Dermis blood vessel endothelial cell (primary cell): ENCODE data around the gene DHRSX. TPM values are rescaled to one million over a fixed set of nuclear protein-coding genes. Genes with fewer than 3 reads are reported as not detected.
"Not testable (repeated sequence)": the region's sequence is repeated elsewhere in the genome, so short reads cannot be mapped to it uniquely, and the experiment has no call there.

Source experiments
- DNase-seq: peaks from one replicate; pipeline ENCODE4 v3.0.0; 2010
- total RNA-seq: library from RNA; depleted of rRNA; stranded (reverse); fragments of >200 nt; gene quantifications from 2 replicates; pipeline ENCODE4 v1.2.3, GENCODE V29; 2014

The DHRSX gene
- total RNA-seq, 1 donor from 2014 or later, result 25.2 TPM

DNA sequence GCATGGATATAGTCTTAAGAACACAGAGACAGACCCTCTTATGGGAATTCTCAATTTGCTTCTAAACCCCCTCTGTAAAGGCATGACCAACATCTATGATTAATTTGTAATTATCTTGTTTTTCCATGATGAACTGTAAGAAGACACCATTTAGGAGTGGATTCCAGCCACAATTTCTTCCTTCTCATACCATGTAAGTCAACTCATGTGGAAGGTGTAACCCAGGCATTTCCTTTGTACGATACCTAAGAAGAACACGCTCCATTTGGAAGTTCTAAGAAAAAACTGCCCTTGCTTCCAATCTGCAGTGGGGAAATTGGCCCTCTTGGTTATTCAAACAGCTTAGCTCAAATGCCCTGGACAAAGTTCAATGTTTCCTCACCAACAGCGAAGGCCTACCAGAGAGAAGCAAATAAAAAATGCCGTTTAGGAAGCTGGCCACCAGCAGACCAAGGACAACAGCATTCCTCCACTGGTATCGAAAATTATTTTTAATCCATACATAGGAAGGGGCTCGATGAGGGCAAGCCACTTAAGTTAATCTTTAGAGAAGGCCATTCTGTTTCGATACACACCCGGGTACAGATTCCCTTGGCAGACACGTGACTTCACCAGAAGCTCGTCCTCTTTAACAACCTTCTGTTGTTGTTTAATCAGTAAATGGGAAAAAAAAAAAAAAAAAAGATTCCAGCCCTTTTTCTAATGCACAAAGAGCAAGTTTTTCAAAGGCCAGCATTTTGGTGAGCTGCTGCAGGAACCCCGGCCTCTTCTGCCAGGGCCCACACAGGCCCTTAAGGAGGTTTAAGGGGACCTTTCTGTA lies 2.6 kb downstream of the DHRSX start:
- peak; percentile 35 for DNase-seq

DNA sequence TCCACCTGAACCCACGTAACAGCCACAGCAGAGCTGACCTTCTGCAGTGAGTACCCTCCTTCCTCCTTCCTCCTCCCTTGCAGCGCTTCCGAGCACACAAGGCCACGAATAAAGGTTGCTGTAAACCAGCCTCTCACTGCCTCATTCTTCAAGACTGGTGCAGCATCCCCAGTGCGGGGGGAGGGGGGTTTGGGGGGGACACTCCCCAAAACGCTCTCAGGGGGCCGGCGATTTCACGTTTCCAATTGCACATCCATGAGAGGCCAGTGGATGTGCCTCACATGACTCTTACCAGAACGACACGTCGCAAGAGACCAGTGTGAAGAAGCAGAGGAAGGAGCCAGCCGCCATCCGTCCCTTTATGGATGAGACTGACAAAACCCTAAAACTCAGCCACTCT lies 5.2 kb downstream of the DHRSX start:
- DNase-seq, result no peak

DNA sequence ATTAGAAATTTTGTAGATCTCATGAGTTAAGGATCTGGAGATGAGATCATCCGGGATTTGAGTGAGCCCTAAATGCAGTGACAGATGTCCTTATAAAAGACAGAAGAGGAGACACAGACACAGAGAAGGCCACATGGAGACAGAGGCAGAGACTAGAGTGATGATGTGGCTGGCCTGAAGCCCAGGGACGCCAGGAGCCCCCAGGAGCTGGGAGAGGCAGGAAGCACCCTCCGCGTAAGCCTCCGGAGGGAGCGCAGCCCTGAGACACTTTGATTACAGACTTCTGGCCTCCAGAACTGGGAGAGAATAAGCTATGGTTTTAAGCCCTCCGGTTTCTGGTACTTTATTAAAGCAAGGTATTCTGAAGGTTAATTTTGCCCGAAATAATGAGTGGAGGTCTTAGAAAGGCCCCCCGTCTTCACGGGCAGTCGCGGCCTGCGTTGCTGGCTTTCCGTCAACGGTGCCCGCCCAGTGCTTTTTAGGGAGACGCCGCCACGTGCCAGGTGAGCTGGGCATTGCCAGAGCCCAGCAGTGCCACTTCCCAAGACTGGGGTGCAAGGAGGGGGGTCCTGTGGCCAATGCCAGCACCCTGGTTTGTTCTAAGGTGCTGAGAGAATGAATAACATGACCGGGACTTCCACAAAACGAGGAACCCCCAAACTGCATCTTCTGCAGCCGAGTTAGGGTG lies 8.1 kb downstream of the DHRSX start:
- DNase-seq, result no peak

DNA sequence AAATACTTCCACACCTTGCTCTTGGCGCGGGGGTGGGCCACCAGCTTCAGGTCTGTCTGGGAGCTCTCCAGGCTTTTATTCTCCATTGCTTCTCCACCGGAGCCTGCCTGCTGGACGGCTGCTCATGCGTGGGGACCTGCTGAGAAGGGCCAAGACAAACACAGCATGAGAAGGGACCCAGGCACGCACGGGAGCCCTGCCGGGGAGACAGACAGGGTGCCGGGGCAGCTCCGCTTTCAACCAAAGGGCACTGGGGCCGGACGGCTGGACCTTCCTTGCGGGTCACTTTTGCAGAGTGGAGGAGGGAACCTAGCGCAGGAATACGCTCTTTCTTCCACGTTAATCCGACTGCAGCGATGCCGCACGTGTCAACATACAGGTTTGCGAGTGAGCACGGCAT lies 10.1 kb downstream of the DHRSX start:
- no peak for DNase-seq

DNA sequence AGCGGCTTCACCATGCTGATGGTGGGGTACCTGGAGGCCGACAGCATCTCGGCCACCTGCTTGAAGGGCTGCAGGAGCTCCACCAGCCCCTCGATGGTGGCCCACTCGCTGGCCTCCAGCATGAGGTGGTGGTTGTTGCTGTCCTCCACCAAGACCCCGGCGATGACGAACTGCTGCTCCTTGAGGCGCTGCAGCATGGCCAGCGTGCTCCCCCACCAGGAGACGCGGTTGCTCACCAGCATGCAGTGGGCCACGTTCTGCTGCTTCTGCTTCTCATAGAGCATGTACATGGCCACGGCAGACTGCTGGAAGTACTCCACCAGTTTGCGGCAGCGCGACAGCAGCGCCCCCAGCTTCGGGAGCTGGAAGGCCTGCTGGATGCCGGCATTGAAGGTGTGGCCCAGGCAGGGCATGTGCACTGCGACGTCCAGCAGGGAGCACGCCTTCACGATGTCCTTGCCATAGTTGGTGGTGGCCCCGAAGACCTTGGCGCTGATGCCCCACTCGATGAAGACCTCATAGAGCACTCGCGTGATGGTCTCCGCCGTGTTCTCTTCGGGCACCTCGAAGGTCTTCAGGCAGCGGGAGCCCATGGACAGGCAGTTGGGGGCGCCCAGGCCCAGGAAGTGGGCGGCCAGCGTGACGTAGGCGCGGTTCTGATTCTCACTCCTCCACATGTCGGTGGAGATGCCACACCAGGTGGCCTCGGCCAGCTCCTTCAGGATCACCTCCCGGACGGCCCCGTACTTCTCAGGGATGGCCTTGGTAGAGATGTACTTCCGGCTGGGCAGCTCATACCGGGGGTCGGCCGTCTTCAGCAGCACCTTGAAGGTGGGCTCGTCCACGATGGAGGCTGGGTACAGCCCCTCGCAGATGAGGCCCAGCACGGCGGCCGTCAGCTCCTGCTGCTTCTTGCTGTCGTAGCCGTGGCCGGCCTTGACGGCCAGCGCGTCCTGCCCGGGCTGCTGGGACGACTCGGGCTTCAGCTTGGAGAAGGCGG lies 11.0 kb downstream of the DHRSX start:
- no peak for DNase-seq

DNA sequence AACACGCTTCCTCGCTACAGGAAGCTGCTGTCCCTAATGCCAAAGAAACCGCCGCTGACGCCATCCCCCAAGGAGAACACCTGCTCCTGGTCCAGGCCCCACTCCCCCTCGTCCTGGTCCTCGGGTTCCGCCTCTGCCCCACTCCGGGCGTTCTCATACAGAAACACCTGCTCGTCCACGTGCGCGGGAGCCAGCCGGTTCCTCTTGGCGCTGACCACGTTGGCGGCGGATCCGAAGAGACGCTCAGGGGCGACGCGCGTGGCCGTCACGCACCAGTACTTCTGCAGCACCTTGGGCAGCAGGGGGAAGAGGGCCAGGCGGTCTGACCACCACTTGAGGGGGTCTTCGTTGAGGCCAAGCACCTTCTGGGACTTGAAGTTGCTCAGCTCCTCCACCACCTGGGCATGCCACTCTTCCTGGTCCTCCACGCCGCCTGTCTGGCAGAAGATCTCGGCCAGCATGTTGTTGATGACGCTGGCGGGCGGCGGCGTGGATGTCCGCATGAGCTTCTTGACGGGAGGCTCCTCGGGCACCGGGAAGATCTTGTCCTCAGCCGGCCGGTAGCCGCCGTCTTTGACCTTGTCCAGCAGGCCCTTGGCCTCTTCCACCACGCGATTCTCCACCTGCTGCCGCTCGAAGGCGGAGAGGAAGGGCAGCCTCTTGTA lies 12.0 kb downstream of the DHRSX start:
- no peak for DNase-seq

DNA sequence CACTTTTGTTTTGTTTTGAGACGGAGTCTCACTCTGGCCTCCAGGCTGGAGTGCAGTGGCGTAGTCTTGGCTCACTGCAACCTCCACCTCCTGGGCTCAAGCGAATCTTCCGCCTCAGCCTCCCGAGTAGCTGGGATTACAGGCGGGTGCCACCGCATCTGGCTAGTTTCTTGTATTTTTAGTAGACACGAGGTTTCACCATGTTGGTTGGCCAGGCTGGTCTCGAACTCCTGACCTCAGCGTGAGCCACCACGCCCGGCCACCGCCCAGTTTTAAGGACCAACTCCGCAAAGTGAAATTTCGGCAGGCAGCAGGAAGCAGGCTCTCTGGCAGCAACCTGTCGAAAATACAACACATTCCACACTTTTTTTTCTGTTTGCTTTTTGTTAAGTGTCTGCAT lies 13.4 kb downstream of the DHRSX start:
- DNase-seq, result no peak

DNA sequence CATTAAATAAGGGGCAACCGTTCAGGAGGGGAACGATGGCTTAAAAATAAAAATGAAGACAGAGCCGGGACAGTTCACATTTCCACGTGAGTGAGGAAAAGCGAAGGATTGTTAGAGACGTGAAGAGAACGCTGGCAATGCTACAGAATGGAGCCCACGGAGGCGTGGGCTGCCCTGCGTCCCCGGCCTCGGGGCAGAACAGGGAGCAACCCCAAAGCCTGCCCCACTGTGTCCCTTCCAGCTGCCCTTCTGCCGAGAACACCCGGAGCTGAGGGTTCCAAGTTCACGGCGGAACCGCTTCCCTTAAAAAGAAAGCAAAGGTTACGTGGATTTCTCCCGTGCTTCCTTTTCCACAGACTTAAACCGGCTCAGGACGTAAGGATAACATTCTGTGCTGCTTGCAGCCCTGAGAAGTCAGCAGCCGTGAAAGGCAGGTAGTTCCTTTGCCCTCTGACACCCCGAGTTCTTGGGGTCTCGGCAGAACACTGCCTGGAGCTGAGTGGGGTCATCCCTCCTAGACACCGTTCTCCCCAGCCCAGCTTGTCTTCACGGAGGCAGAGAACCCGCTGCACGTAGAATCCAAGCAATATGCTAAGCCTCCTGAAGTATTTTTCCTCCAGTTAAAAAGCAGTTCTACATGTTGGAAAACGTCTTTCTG lies 14.2 kb downstream of the DHRSX start:
- no peak for DNase-seq

DNA sequence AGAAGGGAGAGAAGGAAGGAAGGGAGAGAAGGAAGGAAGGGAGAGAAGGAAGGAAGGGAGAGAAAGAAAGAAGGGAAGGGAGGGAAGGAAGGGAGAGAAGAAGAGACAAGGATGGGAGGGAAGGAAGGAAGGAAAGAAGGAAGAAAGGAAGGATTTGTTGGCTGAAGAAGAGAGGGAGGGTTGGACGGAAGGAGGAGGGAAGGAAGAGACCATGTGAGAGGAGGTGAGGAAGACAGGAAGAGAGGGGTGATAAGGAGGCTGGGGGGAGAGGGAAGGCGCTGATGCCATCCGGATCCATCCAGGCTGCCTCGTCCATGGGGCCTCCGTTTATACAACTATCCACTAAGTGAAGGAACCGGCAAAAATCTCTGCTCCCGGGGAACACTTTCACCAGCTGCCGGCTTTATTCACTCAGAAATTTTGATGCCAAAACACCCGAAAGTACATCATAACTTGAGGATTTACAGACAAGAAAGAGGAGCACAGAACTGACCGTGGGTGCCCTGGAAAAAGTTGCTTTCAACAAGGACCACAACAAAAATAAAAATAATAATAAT lies 14.9 kb downstream of the DHRSX start:
- no peak for DNase-seq

DNA sequence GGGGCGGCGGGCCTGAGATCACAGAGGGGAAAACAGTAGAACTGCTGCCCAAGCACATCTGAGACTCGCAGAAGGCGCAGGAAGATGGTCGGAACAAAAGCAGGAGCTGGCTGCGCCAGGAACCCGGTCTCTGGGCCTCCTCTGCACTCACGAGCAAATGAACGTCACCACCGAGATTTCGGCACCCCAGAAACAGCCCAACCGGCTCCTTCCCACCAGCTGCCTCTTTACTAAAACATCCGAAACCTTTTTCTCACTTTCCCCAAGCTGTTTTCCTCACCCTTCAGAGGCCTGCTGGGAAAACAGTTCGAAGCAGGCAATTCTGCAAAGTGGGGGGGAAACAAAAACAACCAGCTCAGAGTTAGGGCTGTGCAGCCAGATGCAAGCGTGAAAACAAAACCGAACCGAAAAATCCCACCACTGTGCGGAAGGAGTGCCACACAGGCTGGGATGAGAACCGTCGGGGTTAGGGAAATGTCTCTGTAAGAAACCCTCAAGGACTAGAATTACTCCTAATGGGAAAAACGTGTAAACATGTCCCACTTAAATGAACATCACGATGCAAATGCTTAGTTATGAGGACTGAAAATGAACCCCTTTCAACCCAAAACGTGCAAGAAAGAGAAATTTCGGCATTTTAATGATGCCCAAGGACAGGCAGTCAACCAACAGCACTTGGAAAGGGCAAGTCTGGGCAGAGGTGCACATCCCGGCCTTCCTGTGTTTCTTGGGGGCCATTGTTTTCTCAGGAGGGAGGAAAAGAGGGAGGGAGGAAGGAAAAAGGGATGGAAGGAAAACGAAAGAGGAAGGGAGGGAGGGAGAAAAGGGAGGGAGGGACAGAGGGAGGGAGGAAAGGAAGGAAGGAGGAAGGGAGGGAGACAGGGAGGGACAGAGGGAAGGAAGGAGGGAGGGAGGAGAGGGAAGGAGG lies 15.8 kb downstream of the DHRSX start:
- no peak for DNase-seq

DNA sequence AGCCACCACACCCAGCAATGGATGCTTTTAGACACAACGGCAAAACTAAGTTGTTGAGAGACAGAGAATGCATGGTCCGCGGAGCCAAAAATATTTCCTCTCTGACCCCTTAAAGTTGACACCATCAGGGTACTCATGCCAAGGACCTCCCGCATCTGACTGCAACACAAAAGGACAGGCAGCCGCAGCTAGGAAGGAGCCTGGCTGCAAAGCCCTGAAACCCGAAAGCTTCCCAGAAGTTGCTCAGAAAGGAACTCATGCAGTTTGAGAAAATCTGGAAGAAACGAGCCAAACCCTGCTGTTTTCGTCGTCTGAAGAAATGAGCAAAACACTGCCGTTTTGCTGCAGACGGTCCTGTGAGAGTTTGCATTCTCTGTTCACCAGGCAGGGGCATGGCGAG lies 16.5 kb downstream of the DHRSX start:
- DNase-seq, result no peak

DNA sequence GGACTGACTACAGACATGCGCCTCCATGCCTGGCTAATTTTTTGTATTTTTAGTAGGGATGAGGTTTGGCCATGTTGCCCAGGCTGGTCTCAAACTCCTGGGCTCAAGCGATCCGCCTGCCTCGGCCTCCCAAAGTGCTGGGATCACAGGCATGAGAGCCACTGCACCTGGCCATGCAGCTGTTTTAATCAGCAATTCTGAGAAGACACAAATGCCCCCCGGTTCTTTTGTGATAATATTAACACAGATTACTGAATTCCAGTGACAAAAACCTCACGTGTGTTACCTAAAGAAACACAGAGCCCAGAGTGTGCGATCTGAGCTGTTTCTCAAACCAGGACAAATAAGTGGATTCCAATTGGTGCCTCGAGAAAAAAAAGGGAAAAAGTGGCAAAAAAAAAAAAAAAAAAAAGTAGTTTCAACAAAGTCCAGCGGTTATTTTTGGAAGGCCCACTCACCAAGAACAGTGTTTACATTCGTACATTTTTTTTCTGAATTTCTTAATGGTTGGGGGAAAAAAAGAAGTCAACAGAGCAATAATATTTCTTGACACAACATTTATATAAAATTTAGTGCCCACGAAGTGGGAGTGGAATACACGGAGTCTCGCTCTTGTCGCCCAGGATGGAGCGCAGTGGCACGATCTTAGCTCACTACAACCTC lies 17.2 kb downstream of the DHRSX start:
- no peak for DNase-seq

DNA sequence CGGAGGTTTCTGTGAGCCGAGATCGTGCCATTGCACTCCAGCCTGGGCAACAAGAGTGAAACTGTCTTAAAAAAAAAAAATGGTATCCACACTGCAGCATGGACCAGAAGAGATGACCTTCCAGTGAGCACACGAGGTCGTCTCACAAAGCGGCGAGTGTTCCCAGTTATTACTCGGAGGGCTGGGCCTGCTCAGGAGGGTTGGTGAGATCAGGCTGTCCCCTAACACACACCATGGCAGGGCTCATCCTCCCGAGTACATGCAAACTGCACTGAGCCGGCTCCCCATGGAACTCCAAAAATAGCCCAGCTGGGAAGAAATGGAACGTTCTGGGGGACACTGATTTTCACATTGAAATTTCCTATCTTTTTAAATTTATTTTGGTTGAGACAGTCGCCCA lies 19.2 kb downstream of the DHRSX start:
- not testable (repeated sequence) for DNase-seq

DNA sequence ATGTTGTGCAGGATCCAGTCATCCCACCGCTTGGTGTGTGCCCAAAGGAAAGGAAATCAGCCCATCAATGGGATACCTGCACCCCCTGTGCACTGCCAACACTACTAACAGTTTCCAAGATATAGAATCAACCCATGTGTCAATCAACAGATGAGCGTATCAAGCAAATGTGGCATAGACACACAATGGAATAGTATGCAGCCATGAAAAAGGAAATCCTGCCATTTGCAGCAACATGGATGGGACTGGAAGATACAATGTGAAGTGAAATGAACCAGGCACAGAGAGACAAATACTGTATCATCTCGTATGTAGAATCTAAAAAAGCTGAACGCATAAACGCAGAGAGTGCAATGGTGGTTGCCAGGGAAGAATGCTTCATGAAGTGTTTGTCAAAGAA lies 20.8 kb downstream of the DHRSX start:
- not testable (repeated sequence) for DNase-seq

DNA sequence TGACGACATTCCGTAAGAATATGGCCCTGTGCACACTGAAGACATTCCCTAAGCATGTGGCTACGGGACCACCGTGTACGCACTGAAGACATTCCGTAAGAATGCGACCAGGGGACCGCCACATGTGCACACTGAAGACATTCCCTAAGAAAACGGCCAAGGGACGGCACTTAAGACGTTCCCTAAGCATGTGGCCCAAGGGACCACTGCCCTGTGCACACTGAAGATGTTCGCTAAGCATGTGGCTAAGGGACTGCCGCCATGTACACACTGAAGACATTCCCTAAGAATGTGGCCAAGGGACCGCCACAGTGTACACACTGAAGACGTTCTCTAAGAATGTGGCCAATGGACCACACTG lies 21.4 kb downstream of the DHRSX start:
- DNase-seq, result no peak

DNA sequence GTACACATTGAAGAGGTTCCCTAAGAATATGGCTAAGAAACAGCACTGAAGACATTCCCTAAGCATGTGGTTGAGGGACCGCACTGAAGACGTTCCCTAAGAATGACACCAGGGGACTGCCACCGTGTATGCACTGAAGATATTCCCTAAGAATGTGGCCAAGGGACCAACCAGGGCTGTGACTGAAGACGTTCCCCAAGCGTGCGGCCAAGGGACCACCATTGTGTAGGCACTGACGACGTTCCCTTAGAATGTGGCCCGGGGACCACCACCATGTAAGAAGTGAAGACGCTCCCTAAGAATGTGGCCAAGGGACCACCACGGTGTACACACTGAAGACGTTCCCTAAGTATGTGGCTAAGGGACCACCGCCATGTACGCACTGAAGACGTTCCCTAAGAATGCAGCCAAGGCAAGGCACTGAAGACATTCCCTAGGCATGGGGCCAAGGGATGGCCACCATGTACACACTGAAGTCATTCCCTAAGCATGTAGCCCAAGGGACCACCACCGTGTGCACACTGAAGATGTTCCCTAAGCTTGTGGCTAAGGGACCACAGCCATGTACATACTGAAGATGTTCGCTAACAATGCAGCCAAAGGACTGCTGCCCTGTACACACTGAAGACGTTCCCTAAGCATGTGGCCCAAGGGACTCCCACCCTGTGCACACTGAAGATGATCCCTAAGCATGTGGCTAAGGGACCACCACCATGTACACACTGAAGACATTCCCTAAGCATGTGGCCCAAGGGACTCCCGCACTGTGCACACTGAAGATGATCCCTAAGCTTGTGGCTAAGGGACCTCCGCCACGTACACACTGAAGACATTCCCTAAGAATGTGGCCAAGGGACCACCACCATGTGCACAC lies 22.0 kb downstream of the DHRSX start:
- DNase-seq, result no peak

DNA sequence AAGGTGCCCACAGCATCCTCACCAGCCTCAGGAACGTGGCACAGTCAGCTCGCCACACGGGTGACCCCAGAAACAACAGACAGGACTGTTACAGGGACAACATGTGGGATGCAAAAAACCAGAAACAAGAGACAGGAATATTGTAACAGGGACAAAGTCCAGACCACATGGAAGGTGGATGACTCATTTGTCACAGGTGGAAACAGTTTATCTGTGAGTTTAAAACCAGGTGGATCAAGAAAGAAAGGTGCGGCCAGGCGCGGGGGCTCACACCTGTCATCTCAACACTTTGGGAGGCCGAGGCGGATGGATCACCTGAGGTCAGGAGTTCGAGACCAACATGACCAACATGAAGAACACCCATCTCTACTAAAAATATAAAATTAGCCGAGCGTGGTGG lies 23.5 kb downstream of the DHRSX start:
- not testable (repeated sequence) for DNase-seq

DNA sequence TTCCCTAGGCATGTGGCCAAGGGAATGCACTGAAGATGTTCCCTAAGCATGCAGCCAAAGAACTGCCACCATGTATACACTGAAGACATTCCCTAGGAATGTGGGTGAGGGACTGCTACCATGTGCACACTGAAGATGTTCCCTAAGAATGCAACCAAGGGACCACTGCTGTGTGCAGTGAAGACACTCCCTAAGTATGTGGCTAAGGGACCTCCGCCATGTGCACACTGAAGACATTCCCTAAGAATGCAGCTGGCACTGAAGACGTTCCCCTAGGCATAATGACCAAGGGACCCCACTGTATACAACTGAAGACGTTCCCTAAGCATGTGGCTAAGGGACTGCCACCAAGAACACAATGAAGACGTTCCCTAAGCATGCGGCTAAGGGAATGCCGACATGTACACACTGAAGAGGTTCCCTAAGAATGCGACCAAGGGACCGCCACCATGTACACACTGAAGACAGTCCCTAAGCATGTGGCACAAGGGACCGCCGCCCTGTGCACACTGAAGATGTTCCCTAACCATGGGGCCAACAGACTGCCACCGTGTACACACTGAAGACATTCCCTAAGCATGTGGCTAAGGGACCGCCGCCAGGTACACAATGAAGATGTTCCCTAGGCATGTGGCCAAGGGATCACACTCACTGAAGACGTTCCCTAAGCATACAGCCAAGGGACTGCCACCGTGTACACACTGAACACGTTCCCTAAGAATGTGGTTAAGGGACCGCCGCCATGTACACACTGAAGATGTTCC lies 25.6 kb downstream of the DHRSX start:
- no peak for DNase-seq
